ENCODE results near the gene EHHADH. TPM values are rescaled to one million over a fixed set of nuclear protein-coding genes. Genes with fewer than 3 reads are reported as not detected.

Gene EHHADH
- total and polyA plus RNA-seq, 2 of the 13 experiments (the other 11 are each of a cell fraction or from before 2014, with no cell fraction given), result 14.5 to 38.9 TPM

- no peak for TF ChIP-seq ATF2 (CRISPR knock-in tag; IDR thresholded peaks at IDR 0.05)
- TF ChIP-seq ZNF556 (CRISPR knock-in tag; IDR thresholded peaks at IDR 0.05; ENCODE audit: borderline replicate concordance), result no peak
- TF ChIP-seq ZNF687 (CRISPR knock-in tag; IDR thresholded peaks at IDR 0.05), result 0 out of 2 replicates have a peak, but pooled peaks have one; percentile 20
- TF ChIP-seq DMAP1 (CRISPR knock-in tag; IDR thresholded peaks at IDR 0.05), result no peak
- 0 out of 2 replicates have a peak, but pooled peaks have one; percentile 19 for TF ChIP-seq ARID5B (CRISPR knock-in tag; IDR thresholded peaks at IDR 0.05)
- TF ChIP-seq JARID2 (CRISPR knock-in tag; IDR thresholded peaks at IDR 0.05; ENCODE audit: insufficient replicate concordance), result no peak
- no peak for TF ChIP-seq ZKSCAN1 (IDR thresholded peaks at IDR 0.05; ENCODE audit: low read length)
- no peak for TF ChIP-seq ZNF503 (CRISPR knock-in tag; IDR thresholded peaks at IDR 0.05)
- TF ChIP-seq MNT (IDR thresholded peaks at IDR 0.05), result 0 out of 2 replicates have a peak, but pooled peaks have one; percentile 2
- TF ChIP-seq ZNF607 (CRISPR knock-in tag; IDR thresholded peaks at IDR 0.05; ENCODE audit: borderline replicate concordance), result no peak
- TF ChIP-seq ZHX1 (CRISPR knock-in tag; IDR thresholded peaks at IDR 0.05; ENCODE audit: low read depth), result no peak
These were observed 99.8 kb downstream of the EHHADH start (continued) for GRCh38 chr3:185153861-185154629.
